GM12864 (cell line): Measurements from ENCODE around the gene VPREB3.

Experiments used
- DNase-seq: peaks from one replicate; pipeline ENCODE4 v3.0.0-alpha.2; 2011; ENCODE audit warnings: low read depth
- H3K4me3 ChIP-seq: 2 replicates; pipeline ENCODE4 v1.5.1; 2011; ENCODE audit warnings: mild to moderate bottlenecking, low read depth, low read length, control low read depth
- CTCF ChIP-seq: IDR thresholded peaks from 2 replicates; pipeline ENCODE4 v1.5.1; 2011; ENCODE audit warnings: low read depth, mild to moderate bottlenecking, moderate library complexity, low read length, control low read depth, inconsistent platforms; ENCODE audit errors: missing control alignments

Gene VPREB3

DNA sequence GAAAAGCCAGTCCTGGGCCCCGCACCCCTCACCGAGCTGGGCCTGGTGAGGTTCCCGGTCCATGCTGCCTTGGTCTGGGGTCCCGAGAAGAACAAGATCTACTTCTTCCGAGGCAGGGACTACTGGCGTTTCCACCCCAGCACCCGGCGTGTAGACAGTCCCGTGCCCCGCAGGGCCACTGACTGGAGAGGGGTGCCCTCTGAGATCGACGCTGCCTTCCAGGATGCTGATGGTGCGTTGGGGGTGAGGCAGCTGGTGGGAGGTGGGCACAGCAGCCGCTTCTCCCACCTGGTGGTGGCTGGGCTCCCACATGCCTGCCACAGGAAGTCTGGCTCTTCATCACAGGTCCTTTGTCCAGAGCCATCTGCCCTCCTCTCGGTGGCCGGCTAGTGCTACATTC is 28.0 kb upstream of the VPREB3 start:
- TF ChIP-seq CTCF, result no peak

DNA sequence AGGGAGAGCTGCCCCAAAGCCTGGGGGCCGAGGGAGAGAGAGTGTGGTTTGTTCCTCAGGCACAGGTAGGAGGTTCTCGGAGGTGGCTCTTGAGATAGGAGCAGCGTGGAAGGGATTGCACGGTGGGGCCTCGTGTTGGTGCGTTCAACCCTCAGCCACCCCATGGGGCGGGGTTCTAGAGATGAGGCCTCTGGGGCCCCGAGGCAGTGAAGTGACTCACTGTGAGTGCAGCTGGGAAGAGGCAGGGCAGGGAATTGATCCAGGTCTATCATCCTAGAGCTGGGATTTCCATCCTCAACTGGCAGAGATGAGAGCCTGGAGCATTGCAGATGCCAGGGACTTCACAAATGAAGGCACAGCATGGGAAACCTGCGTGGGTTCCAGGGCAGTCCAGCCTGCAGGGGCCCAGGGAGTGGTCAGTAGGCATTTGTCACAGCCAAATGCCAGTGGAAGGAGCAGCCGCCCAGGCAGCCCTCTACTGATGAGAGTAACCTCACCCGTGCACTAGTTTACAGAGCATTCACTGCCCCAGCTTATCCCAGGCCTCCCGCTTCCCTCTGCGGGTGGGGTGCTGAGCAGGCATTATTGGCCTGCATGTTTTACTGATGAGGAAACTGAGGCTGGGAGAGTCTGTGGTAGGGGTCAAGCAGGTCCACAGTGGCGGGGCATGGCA is 27.4 kb upstream of the VPREB3 start:
- no peak overlapping the region for H3K4me3 ChIP-seq
- DNase-seq, result no peak
- no peak for TF ChIP-seq CTCF

More for the DNA sequence above, 28.0 kb upstream of the VPREB3 start:
- no peak for DNase-seq
- H3K4me3 ChIP-seq, result no peak overlapping the region

DNA sequence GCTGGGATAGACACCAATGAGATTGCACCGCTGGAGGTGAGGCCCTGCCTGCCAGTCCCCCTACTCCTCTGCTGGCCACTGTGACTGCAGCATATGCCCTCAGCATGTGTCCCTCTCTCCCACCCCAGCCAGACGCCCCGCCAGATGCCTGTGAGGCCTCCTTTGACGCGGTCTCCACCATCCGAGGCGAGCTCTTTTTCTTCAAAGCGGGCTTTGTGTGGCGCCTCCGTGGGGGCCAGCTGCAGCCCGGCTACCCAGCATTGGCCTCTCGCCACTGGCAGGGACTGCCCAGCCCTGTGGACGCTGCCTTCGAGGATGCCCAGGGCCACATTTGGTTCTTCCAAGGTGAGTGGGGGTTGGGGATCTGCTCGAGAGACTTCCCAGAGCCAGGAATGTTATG is 26.8 kb upstream of the VPREB3 start:
- DNase-seq, result no peak
- no peak for TF ChIP-seq CTCF
- no peak overlapping the region for H3K4me3 ChIP-seq

DNA sequence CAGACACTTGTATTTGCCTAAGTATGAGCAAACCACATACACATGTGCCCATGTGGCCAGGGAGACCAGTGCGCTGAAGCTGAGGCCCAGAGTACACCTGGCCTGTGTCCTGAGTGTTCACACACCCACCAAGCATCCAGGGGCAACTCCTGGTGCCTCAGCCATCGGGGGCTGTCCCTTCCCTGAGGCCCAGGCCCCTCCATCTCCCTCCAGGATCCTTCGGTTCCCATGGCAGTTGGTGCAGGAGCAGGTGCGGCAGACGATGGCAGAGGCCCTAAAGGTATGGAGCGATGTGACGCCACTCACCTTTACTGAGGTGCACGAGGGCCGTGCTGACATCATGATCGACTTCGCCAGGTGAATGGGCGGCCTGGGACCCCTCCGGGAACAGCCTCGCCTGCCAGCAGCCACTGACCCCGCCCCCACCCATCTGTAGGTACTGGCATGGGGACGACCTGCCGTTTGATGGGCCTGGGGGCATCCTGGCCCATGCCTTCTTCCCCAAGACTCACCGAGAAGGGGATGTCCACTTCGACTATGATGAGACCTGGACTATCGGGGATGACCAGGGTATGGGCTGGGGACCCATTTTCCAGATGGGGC is 26.0 kb upstream of the VPREB3 start:
- H3K4me3 ChIP-seq, result no peak overlapping the region
- no peak for TF ChIP-seq CTCF
- no peak for DNase-seq

GRCh38 chr22:23779731-23780130 is 25.5 kb upstream of the VPREB3 start:
- no peak overlapping the region for H3K4me3 ChIP-seq
- TF ChIP-seq CTCF, result no peak
- no peak for DNase-seq

DNA sequence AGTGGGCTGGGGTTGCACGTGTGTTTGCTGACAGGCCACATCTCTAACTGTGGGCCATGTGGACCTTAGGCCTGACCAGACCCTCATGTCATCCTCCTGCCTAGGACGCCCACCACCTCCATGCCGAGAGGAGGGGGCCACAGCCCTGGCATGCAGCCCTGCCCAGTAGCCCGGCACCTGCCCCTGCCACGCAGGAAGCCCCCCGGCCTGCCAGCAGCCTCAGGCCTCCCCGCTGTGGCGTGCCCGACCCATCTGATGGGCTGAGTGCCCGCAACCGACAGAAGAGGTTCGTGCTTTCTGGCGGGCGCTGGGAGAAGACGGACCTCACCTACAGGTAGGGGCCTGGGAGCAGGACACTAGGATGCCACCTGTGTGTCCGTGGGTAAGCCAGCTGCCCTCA is 24.9 kb upstream of the VPREB3 start:
- no peak for DNase-seq
- TF ChIP-seq CTCF, result no peak
- no peak overlapping the region for H3K4me3 ChIP-seq

- no peak for DNase-seq
- TF ChIP-seq CTCF, result no peak
- H3K4me3 ChIP-seq, result no peak overlapping the region
Measured at GRCh38 chr22:23778577-23778900, 24.3 kb upstream of the VPREB3 start.
